ENCODE measurements around the gene SMURF2. TPM values are rescaled to one million over a fixed set of nuclear protein-coding genes. Genes with fewer than 3 reads are reported as not detected.
A peak's percentile ranks its signal among the peaks of the same experiment; 100 is the strongest.

SMURF2 gene
- total RNA-seq, 1 experiment from 2014 or later: 127 TPM

GRCh38 chr17:64505340-64506200 lies 156.5 kb downstream of the SMURF2 start (continued):
- TF ChIP-seq, protein P1, sequence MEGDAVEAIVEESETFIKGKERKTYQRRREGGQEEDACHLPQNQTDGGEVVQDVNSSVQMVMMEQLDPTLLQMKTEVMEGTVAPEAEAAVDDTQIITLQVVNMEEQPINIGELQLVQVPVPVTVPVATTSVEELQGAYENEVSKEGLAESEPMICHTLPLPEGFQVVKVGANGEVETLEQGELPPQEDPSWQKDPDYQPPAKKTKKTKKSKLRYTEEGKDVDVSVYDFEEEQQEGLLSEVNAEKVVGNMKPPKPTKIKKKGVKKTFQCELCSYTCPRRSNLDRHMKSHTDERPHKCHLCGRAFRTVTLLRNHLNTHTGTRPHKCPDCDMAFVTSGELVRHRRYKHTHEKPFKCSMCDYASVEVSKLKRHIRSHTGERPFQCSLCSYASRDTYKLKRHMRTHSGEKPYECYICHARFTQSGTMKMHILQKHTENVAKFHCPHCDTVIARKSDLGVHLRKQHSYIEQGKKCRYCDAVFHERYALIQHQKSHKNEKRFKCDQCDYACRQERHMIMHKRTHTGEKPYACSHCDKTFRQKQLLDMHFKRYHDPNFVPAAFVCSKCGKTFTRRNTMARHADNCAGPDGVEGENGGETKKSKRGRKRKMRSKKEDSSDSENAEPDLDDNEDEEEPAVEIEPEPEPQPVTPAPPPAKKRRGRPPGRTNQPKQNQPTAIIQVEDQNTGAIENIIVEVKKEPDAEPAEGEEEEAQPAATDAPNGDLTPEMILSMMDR (IDR thresholded peaks at IDR 0.05 in 2 of 3, conservative IDR thresholded peaks at IDR 0.05 in 1 of 3; ENCODE audit: borderline replicate concordance in 1 of 3, insufficient read depth in 1 of 3, low read depth in 2 of 3, low read length in 2 of 3): no peak
- TF ChIP-seq ATF3 (IDR thresholded peaks at IDR 0.05) (no peak; the same call in 1 of the 2 replicates), ELF1 (IDR thresholded peaks at IDR 0.05; ENCODE audit: borderline replicate concordance, low read depth) (no peak), TCF7L2 (IDR thresholded peaks at IDR 0.05; ENCODE audit: borderline replicate concordance, extremely low read depth, insufficient read depth, insufficient read length) (peak; percentile 96), RAD21 (IDR thresholded peaks at IDR 0.05; ENCODE audit: low read depth) (no peak)

DNA sequence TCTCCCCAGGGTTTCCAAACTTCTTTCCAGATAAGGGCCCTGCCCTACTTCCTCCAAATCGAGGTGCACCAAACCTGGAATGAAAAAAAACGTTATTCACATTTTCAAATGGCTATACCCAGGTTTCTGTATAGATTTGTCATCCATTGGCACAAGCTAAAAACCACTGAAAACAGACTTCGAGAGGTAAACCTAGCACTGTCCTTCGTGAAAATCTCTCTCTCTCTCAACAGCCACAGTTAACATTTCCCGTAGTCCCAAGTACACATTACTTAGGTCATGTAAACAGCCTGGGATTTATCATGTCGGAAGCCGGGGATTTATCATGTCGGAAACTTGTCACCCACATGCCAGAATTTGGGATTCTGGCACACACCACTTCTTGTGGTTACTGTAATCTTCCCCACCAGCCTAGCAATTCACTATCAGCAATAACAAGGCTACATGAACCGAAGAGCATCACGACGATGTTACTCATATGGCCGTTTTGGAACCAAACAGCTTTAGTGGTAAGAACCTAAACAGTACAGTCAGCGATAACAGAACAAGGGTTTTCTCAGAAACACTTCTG lies 157.3 kb downstream of the SMURF2 start:
- DNase-seq (ENCODE audit: low read depth, low spot score) (no peak), ATAC-seq (no peak)
- H3K27me3 ChIP-seq (ENCODE audit: insufficient read depth, low read length): no peaks in the 10 kb centered on the region
- ChIA-PET POLR2A (interaction anchor here (0.5 to 3.1 kb wide), 23 partner anchors 9 to 662 kb away, joined by 3 to 119 read pairs (median 4); partner anchors contain the start of genes POLG2 and SMARCD2), CTCF (interaction anchor here (1.3 to 2.3 kb wide), 3 partner anchors 8 to 85 kb away, joined by 3 to 14 read pairs (median 13); partner anchors contain the start of gene POLG2), RAD21 (ENCODE audit: low non-redundant PET in 1 of 2, low total read pairs in 2 of 2, uncharacterized antibody in 2 of 2, unreplicated experiment in 2 of 2) (no interaction called here)
- H3K9me2 ChIP-seq (ENCODE audit: insufficient read depth): no peaks in the 10 kb centered on the region
- H3K4me1 ChIP-seq (ENCODE audit: control insufficient read depth in 1 of 2, insufficient read depth in 2 of 2, low read length in 2 of 2): peaks cover 12 to 45% of the 10 kb centered on the region in 2 experiments
- intact Hi-C loops (cut with micrococcal nuclease): loop anchor here (5.0 kb wide), 1 partner anchor 142 kb away; no protein-coding TSS in a partner anchor
- H3K9ac ChIP-seq (ENCODE audit: low read length): peak overlapping the region; percentile 99
- H3K27ac ChIP-seq (ENCODE audit: low read depth, low read length): peak overlapping the region; percentile 90
- H4K20me1 ChIP-seq (ENCODE audit: insufficient read depth): peaks cover 60% of the 10 kb centered on the region; the same call in 1 of the 2 replicates
- BruUV-seq (replicated peaks): no TSS peak
- H2AFZ ChIP-seq (ENCODE audit: low read depth, low read length, poor library complexity, severe bottlenecking): no peak overlapping the region
- peaks cover 61 to 71% of the 10 kb centered on the region in 2 experiments for H3K36me3 ChIP-seq (ENCODE audit: control insufficient read depth in 1 of 2, insufficient read depth in 2 of 2, low read length in 2 of 2)
- TF ChIP-seq RAD21 (IDR thresholded peaks at IDR 0.05; ENCODE audit: low read depth) (0 out of 2 replicates have a peak, but pooled peaks have one; percentile 3), TCF7L2 (IDR thresholded peaks at IDR 0.05; ENCODE audit: borderline replicate concordance, extremely low read depth, insufficient read depth, insufficient read length) (no peak), POLR2AphosphoS5 (IDR thresholded peaks at IDR 0.05; ENCODE audit: low read depth, low read length) (peak; percentile 11; the same call in 1 of the 2 replicates)
- TF ChIP-seq, protein P2, sequence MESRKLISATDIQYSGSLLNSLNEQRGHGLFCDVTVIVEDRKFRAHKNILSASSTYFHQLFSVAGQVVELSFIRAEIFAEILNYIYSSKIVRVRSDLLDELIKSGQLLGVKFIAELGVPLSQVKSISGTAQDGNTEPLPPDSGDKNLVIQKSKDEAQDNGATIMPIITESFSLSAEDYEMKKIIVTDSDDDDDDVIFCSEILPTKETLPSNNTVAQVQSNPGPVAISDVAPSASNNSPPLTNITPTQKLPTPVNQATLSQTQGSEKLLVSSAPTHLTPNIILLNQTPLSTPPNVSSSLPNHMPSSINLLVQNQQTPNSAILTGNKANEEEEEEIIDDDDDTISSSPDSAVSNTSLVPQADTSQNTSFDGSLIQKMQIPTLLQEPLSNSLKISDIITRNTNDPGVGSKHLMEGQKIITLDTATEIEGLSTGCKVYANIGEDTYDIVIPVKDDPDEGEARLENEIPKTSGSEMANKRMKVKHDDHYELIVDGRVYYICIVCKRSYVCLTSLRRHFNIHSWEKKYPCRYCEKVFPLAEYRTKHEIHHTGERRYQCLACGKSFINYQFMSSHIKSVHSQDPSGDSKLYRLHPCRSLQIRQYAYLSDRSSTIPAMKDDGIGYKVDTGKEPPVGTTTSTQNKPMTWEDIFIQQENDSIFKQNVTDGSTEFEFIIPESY (IDR thresholded peaks at IDR 0.05; ENCODE audit: extremely low read depth, insufficient replicate concordance, low read length): no peak
- peak overlapping the region; percentile 93 to 95 for H3K4me3 ChIP-seq (replicated peaks in 1 of 2; ENCODE audit: low read depth in 1 of 2, low read length in 2 of 2)
- peaks cover 94% of the 10 kb centered on the region for H3K79me2 ChIP-seq (ENCODE audit: insufficient read depth, low read length)
- peak overlapping the region; percentile 87 for H3K4me2 ChIP-seq (ENCODE audit: low read length)
- no peaks in the 10 kb centered on the region for H3K9me3 ChIP-seq (ENCODE audit: control insufficient read depth in 1 of 2, insufficient read depth in 1 of 2, low read depth in 1 of 2, low read length in 2 of 2)

Data from HCT116 (cell line).